GM18502 (cell line): ENCODE measurements around the gene PEX26.
"Not testable (repeated sequence)": the region's sequence is repeated elsewhere in the genome, so short reads cannot be mapped to it uniquely, and the experiment has no call there.

Source experiments
- ATAC-seq: cut with Tn5 transposase; IDR thresholded peaks from one replicate; pipeline ENCODE4 v1.9.1; 2021; ENCODE audit warnings: mild to moderate bottlenecking; ENCODE audit not compliant: unreplicated experiment, poor library complexity

Gene PEX26

DNA sequence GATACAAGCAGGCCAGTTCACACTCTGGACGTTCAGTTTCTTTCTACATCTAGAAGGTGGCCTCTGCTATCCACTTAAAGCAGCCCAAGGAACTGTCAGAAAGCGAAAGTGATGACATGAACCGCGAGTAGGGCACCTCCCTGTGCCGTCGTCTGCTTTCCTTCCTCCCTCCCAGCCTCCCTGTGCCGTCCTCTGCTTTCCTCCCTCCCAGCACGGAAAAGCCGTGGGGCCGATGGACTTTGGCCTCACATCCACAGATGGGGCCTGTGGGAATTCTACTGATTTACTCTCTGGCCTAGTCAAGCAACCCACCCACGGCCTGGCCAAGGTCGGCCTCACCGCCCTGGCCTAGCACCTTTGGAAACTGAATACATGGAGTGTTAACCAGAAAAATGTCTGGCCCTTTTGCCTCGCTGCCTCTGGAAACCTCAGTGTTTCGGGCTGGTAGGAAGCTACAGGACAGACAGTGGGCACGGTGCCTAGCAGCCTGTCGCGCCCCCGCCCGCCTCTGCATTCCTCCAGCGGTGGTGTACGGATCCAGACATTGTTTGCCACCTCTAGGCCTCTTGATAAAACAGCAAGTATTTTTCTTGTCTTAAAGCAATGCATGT, 14.2 kb downstream of the PEX26 start:
- ATAC-seq = no peak

DNA sequence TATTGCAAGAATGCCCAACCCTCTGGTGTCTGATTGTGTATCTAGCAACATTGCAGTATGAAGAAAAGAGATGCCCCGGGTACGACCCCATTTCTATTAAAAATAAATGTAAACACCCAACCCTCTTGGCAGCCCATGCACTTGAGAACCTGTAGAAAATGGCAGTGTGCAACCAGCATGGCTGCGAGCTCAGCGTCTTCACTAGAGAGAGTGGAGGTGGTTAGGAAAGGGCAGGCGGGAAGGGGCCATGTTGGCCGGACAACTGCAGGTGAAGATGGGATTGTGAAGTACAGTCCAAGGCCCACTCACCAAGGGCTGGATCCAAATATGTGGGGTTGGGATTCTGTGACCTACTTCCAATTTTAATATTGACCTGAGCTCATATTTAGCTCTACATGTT, 15.9 kb downstream of the PEX26 start:
- ATAC-seq = no peak

DNA sequence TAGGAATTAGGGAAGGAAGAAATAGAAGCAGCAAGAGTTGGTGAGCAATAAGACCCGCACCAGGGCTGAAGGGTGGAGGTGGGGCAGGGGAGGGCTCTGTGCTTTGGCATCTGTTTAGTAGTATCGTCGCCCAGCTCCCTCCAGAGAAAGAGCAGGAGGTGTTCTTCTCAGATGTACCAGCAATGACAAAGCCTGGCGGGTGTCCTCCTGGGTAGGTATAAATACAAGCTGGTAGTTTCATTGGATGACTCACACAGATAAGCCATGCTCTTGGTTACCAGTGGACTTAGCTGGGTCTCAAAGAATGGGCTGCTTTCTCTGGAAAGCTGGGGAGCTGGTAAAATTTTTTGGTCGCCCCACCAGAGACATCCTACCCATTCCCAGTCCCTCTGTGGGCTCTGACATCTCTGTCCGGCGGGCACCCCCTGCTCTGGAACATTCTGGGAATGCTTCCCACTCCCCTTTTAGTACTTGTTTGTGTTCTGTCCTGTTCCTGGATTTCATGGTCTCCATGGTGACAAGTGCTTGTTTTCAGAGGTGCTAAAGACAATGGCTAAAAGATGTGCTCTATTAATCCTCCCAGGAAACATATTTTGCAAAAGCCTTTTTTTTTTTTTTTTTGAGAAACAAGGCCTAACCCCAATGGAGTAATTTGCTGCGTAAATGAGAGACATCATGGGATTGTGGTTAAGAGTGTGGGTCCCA, 17.5 kb downstream of the PEX26 start:
- no peak for ATAC-seq

DNA sequence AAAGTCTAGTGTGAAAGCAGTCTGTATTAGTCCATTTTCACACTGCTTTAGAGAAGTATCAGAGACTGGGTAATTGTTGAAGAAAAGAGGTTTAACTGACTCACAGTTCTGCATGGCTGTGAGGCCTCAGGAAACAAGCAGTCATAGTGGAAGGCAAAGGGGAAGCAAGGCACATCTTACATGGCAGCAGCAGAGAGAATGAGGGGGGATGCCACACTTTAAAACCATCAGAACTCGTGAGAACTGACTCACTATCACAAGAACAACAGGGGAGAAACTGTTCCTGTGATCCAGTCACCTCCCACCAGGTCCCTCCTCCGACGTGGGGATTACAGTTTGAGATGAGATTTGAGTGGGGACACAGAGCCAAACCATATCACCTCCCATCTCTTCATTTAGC, 19.0 kb downstream of the PEX26 start:
- ATAC-seq = no peak

DNA sequence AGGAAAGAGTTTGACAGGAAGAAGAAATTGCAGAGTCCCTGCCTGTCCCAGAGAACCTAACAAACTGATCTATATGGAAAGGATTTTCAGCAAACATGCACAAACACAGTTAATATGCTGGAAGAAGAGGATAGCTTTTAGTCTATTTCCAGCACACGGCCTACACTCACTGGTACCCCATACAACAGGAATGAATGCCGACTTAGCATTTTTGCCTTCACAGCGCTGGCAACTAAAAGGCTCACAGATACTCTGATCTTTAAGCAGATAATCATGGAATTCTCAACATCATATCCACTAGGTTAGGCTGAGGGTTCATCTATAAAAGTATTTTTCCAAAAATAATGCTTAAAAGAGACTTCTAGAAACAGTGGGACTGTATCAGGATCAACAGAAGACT, 23.0 kb downstream of the PEX26 start:
- ATAC-seq = no peak

DNA sequence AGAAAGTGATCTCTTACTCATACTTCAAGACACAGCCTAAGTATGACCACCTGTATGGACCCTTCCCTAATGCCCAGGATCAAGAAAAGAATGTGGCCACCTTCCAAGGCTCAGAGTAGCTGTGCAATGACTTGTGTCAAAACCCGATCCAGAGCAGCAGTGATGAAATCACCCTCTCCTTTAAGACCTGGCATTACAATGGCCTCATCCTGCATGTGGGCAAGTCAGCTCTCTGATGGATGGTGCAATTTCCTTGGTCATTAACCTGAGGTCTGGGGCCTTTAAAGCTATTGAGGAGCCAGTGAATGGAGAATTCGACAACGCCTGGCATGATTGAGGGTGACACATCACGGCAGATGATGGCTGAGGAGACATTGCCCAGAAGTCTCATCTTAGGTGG, 23.7 kb downstream of the PEX26 start:
- ATAC-seq = no peak

DNA sequence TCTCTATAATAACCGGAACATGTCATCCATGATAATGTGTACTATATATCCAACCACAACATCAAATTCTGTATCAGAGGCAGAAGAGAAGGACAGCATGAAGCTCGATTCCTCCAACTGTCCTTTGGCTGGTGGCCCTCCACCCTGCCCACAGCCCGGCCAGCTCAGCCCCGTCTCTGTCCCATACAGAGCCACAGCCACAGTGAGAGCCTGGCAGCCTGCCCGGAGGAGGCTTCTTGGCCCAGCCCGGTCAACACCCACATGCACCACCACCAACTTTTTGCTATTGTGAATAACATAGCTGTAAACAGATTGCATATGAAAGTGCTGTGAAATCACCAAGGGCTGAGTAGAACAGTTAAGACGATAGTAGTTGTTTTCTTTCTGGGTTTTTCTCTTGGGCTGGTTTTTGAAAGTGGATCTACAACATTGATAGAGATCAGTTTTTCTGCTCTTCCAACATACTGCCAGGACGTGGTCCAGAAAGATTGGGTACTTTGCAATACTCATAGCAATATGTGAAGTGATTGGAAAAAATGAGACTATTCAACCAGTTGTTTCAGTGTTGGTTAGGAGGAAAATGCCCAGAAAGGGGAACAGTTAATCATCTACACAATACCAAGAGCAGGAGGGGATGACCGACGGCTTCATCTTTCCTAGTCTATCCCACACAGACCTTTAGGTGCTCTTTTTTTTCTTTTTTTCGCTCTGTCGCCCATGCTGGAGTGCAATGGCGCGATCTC, 25.9 kb downstream of the PEX26 start:
- ATAC-seq = no peak

DNA sequence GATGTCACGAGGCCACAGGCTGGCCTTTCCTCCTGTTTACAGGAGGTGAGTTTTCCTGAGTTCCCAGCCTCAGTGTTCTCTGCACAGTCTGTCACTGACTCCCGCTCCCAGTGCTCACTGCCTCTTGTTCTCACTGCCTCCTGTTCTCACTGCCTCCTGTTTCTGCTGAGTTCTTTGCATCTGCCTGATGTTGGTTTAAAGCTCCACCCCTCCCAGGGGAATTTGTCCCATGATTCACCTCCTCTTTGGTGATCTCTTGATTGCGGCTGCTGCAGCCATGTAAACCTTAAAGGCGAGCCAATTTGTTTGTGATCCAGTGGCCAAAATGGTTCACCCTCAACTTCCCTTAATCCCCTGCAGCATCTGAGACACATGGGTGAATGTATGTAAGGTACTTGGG, 26.8 kb downstream of the PEX26 start:
- no peak for ATAC-seq

DNA sequence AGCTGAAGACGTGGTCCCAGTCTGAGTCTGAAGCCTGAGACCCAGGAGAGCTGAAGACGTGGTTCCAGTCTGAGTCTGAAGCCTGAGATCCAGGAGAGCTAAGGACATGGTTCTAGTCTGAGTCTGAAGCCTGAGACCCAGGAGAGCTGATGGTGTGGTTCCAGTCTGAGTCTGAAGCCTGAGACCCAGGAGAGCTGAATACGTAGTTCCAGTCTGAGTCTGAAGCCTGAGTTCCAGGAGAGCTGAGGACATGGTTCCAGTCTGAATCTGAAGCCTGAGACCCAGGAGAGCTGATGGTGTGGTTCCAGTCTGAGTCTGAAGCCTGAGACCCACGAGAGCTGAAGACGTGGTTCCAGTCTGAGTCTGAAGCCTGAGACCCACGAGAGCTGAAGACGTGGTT, 28.2 kb downstream of the PEX26 start:
- not testable (repeated sequence) for ATAC-seq

DNA sequence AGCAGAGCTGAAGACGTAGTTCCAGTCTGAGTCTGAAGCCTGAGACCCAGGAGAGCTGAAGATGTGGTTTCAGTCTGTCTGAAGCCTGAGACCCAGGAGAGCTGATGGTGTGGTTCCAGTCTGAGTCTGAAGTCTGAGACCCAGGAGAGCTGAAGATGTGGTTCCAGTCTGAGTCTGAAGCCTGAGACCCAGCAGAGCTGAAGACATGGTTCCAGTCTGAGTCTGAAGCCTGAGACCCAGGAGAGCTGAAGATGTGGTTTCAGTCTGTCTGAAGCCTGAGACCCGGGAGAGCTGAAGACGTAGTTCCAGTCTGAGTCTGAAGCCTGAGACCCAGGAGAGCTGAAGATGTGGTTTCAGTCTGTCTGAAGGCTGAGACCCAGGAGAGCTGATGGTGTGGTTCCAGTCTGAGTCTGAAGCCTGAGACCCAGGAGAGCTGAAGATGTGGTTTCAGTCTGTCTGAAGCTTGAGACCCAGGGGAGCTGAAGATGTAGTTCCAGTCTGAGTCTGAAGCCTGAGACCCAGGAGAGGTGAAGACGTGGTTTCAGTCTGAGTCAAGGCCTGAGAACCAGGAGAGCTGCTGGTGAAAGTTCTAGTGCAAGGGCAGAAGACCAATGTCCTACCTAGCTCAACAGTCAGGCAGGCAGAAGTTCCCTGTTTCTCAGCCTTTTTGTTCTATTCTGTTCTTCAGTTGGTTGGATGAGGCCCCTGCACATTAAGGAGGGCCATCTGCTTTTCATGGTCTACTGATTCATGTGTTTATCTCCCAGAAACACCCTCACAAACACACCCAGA, 29.0 kb downstream of the PEX26 start:
- ATAC-seq = peak; percentile 51

DNA sequence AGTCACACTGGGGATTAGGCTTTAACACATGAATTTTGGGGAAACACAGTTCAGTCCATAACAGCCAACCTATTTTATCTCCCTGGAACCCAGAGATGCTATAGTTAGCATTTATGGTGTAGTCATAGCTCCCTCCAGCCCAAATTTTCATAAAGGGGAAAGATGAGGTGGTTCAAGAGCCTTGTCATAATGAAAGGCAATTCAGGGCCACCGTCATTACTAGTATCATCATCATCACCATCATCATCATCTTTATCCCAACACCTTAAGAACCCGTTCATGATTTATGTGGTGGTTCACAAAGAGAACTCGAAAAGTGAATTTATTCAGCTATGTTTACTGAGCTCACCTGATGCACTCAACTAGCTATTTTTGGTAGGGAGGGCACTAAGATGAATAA, 30.4 kb downstream of the PEX26 start:
- no peak for ATAC-seq

DNA sequence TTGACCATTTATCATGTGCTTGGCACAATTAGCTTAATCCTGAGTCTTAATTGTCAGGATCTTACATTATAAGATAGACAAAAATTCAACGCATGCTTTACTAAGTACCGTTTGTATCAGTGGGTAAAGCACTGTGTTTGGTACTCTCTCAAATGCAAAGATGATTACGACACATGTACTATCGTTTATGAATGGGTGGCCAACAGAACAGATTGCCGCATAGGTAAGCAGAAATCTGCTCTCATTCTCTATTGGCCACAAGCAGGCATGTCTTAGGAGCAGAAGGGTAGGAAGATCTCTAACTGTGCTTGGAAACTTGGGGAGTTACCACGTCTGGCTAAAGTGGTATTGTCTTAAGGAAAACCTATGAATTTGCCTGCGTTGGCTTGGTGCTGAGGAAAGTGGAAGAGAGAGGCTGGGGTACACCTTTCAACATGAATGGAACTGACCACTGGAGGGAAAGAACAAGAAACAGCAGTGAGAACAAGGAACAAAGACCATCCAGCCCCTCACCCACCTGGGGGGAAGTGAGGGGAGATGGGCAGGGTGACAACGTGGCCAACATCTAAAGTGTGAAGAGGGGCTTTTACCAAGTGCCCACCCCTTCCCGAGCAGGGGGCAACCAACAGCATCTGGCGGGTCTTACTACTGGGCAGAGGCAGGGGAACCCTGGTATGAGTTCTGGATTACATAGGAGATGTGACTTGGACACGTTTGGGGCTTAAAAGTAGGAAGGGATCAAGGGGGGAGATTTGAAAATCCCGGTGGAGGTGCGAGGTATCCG, 31.8 kb downstream of the PEX26 start:
- no peak for ATAC-seq

DNA sequence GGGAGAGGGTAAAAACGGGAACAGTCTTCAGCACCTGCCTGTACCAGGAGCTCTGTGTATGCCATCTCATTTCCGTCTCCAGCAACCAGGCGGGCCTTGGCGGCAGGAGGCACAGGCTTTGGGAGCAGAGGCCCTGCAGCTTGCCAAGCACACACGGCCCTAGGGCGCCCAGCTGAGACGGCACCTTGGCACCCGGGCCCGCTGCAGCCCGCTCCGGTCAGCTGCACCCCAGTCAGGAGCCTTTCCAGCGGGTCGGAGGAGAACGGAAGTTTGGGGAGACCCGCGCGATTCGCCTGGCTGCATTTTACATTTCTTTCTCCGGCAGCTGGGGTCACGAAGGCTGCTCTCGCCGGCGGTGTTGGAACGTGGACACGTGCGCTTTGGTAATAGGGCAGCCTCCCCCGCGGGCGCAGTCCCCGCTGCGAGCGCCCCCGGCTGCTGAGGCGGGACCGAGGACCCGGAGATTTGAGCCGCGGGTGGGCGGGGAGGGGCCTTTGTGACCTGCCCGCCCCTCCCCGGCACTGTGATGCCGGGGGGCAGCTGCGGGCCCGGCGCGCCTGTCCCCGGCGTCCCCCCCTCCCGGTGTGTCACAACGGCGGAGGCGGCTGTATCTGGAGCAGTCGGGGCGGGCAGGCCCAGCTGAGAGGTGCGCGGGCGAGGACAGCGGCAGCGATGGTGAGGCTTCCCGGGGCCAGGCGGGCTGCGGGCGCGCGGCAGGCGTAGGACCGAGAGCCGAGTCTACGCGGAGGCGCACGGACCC, 32.6 kb downstream of the PEX26 start, which contains the start of gene TUBA8:
Gene TUBA8 (plus strand): TSS at position 616 of the 760 bp plus-strand sequence. CDS start 57 bp downstream, at position 673.
- peak; percentile 46 for ATAC-seq

DNA sequence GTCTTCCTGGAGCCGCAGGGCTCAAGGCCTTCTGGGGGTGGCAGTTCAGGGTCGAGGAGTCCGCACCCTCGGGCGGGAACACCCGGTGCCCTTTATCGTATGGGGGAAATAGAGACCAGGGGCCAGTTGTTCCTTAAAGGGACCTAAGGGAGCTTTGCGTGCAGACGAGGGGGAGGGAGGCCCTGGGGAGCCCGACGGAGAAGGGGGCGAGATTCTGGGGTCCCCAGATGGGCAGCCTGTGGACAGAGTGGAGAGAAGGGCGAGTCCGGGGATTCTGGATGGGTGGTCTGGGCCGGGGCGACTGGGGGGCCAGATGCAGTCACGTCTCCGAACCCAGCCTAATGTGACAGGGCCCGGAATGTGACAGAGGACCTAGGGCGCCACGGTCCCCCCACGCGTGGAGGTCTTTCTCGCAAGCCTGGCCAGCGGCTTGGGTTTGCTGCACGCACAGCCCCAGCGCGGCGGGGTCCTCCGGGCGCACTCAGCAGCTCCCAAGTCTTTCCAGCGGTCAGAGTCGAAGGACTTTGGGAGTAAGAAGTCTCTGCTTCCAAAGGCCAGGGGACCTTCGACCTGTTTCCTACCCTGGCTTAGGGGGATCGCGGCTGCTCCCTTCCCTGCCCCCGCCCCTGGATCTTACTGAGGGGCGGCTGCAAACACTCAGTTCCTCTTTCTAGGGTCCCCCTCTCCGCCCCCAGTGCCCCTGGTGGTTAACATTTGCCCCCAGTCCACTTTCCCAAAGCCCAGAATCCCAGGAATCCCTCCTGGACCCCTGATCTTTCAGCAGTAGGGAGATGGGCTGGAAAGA, 33.4 kb downstream of the PEX26 start:
- ATAC-seq = no peak

DNA sequence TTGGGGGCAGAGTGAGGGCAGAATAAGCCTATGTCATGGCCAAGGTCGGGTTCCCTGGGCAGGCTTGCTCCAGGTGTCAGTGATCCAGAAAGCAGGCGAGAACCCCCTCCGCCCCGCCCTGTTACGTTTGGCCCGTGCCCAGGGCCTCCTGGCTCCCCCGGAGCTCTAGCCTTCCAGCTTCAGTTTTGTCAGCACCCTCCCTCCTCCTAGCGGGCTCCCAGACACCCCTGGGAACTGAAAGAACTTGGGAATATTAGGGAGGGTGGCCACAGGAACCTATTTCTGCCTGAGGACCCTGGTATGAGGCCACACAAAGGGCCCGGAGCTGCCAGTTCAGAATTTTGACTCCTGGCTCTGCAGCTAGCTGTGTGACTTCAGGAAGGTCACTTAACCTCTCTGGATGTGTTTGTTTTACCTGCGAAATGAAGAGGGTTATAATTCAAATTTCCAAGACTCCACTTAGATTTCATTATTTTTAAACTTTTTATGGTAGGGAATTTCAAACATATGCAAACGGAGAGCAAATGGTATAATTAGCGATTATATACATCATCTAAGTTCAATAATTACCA, 34.1 kb downstream of the PEX26 start:
- no peak for ATAC-seq

DNA sequence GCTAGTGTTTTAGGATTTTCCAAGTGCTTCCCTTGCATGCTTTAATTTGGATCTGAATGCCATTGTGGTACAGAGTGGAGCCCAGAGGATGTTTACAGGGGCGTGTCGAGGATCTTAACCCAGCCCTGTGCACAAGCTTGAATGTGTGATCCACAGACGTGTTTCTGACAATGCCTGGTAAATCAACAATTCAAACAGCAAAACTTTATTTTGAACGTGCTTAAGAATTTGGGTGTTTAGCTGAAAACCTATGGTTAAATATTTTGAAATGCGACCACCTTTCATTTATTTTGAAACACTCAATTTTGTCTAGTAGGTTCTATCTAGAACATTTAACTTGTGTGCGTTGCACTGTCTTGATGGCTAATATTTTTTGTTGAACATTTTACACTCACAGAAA, 34.6 kb downstream of the PEX26 start:
- ATAC-seq = no peak

DNA sequence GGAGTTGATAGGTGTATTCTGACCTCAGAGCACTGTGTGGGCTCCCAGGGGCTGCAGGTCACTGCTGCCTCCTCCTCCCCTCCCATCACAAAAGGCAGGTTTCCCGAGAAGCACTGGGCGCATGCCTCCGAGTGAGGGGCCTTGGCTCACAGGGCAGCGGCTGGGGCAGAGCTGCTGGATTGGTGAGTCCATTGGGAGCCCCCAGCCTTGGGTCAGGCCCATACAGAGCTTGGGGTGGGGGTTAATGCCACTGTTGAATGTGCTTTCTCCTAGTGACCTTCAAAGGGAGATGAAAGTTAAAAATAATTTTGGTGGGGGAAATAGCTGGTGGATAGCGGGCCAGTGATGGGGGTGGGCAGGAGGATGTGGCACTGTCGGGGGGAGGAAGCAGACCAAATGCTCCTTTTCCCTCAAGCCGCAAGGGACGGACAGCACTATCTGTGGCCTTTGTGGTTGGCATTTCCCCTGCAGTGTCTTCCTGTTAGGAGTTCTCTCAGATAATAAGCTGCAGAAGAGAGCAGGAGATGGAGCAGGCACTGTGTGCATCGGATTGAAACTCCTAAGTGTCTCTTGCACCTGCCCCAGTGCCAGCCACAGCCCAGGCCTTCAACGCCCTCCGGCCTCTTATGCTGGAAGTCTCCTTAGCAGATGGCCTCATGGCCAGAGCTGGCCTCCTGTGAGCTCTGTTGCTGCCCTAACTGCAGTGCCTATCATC, 36.0 kb downstream of the PEX26 start:
- no peak for ATAC-seq
